Fibroblast of lung (primary cell): ENCODE measurements around the gene HBG1. TPM values are rescaled to one million over a fixed set of nuclear protein-coding genes. Genes with fewer than 3 reads are reported as not detected.
"Not testable (repeated sequence)": the region's sequence is repeated elsewhere in the genome, so short reads cannot be mapped to it uniquely, and the experiment has no call there.

Experiments used
- DNase-seq, 2 donors: peaks; one replicate each; pipeline versions ENCODE4 v3.0.0 to v3.0.0-alpha.2; 2010; ENCODE audit warnings: low read depth in 2 of 2
- H2AFZ ChIP-seq: 2 replicates; pipeline ENCODE4 v1.5.1; 2012; ENCODE audit warnings: low read length, control low read depth, inconsistent platforms
- H3K27ac ChIP-seq: 2 replicates; pipeline ENCODE4 v1.5.1; 2011; ENCODE audit warnings: low read length, control low read depth; ENCODE audit not compliant: insufficient read depth
- H3K27me3 ChIP-seq: 2 replicates; pipeline ENCODE4 v1.5.1; 2011; ENCODE audit warnings: mild to moderate bottlenecking, low read length; ENCODE audit not compliant: control insufficient read depth, insufficient read depth
- H3K36me3 ChIP-seq: 2 replicates; pipeline ENCODE4 v1.5.1; 2011; ENCODE audit warnings: low read length; ENCODE audit not compliant: control insufficient read depth, insufficient read depth
- H3K4me1 ChIP-seq: 2 replicates; pipeline ENCODE4 v1.5.1; 2011; ENCODE audit warnings: low read length; ENCODE audit not compliant: control insufficient read depth, insufficient read depth; ENCODE audit errors: extremely low read depth
- H3K4me2 ChIP-seq: 2 replicates; pipeline ENCODE4 v1.5.1; 2011; ENCODE audit warnings: low read length, control low read depth; ENCODE audit not compliant: insufficient read depth; ENCODE audit errors: extremely low read depth
- H3K4me3 ChIP-seq, 4 experiments: fragments of 200-600 bp in 1 of 4; sonication (generic) in 1 of 4; replicated peaks in 1 of 4; 2 replicates each; pipeline ENCODE4 v1.5.1; 2011 to 2016; ENCODE audit warnings: low read length in 4 of 4, low read depth in 3 of 4, mild to moderate bottlenecking in 3 of 4, control low read depth in 2 of 4, inconsistent platforms in 1 of 4, mixed read lengths in 1 of 4; ENCODE audit not compliant: insufficient read depth in 1 of 4; ENCODE audit errors: control extremely low read depth in 1 of 4
- H3K79me2 ChIP-seq: 2 replicates; pipeline ENCODE4 v1.5.1; 2012; ENCODE audit warnings: mild to moderate bottlenecking, low read length, inconsistent platforms; ENCODE audit not compliant: control insufficient read depth, insufficient read depth
- H3K9ac ChIP-seq: 2 replicates; pipeline ENCODE4 v1.5.1; 2011; ENCODE audit warnings: mild to moderate bottlenecking, low read length, control low read depth; ENCODE audit not compliant: insufficient read depth
- H3K9me3 ChIP-seq: 2 replicates; pipeline ENCODE4 v1.5.1; 2012; ENCODE audit warnings: low read depth, low read length; ENCODE audit not compliant: control insufficient read depth, insufficient read depth
- H4K20me1 ChIP-seq: 2 replicates; pipeline ENCODE4 v1.5.1; 2011; ENCODE audit warnings: low read length; ENCODE audit not compliant: control insufficient read depth, insufficient read depth; ENCODE audit errors: extremely low read depth
- EZH2 ChIP-seq: IDR thresholded peaks from 2 replicates; pipeline ENCODE4 v1.5.1; 2012; ENCODE audit warnings: low read length, control low read depth, mild to moderate bottlenecking; ENCODE audit errors: missing control alignments
- polyA plus RNA-seq, 2 donors: library from polyadenylated mRNA; depleted of rRNA in 1 of 2; stranded (reverse) in 1 of 2; unstranded in 1 of 2; fragments of >200 nt; gene quantifications; 2 replicates each; pipeline ENCODE4 v1.2.1, GENCODE V29; 2011 to 2012; ENCODE audit warnings: missing spikeins in 1 of 2
- total RNA-seq: library from RNA; depleted of rRNA; stranded (reverse); fragments of >200 nt; gene quantifications from 2 replicates; pipeline ENCODE4 v1.2.1, GENCODE V29; 2014
- TF ChIP-seq, protein P1 (sequence below), 2 donors: IDR thresholded peaks in 1 of 2; conservative IDR thresholded peaks in 1 of 2; 1 replicate in 1 of 2; 2 replicates in 1 of 2; pipeline ENCODE4 v1.5.1; 2011 to 2012; ENCODE audit warnings: low read length in 2 of 2, control low read depth in 1 of 2, inconsistent platforms in 1 of 2, low read depth in 1 of 2, mild to moderate bottlenecking in 1 of 2

Gene HBG1
- total and polyA plus RNA-seq, 2 donors (not counting 1 experiment from before 2014, with no cell fraction given): 0.41 TPM; not detected in 1

DNA sequence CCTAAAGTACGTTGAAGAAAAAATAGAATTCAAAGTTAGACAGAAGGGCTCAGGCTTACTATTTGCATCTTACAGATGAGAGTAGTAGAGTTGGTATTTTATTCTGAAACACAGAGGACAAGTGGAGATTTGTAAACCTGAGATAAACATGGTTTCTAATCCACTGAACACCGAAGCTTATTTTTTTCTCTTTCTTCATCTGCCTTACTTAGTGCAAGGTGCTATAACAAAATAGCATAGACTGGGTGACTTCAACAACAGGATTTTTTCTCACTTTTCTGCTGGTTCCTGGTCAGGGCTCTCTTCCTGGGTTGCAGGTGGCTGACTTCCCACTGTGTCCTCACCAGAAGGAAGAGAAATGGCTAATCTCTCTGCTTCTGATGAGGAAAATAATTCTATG, 2.1 kb upstream of the HBG1 start:
- Histone ChIP-seq H2AFZ (no peak overlapping the region), H4K20me1 (no peaks in the 10 kb centered on the region), H3K9me3 (no peaks in the 10 kb centered on the region), H3K36me3 (no peaks in the 10 kb centered on the region), H3K79me2 (no peaks in the 10 kb centered on the region), H3K4me2 (no peak overlapping the region), H3K4me1 (no peaks in the 10 kb centered on the region), H3K9ac (no peak overlapping the region), H3K27me3 (no peaks in the 10 kb centered on the region), H3K4me3 (no peak overlapping the region), H3K27ac (no peak overlapping the region)
- DNase-seq: no peak
- TF ChIP-seq, protein P1, sequence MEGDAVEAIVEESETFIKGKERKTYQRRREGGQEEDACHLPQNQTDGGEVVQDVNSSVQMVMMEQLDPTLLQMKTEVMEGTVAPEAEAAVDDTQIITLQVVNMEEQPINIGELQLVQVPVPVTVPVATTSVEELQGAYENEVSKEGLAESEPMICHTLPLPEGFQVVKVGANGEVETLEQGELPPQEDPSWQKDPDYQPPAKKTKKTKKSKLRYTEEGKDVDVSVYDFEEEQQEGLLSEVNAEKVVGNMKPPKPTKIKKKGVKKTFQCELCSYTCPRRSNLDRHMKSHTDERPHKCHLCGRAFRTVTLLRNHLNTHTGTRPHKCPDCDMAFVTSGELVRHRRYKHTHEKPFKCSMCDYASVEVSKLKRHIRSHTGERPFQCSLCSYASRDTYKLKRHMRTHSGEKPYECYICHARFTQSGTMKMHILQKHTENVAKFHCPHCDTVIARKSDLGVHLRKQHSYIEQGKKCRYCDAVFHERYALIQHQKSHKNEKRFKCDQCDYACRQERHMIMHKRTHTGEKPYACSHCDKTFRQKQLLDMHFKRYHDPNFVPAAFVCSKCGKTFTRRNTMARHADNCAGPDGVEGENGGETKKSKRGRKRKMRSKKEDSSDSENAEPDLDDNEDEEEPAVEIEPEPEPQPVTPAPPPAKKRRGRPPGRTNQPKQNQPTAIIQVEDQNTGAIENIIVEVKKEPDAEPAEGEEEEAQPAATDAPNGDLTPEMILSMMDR (conservative IDR thresholded peaks at IDR 0.05 in 1 of 2, IDR thresholded peaks at IDR 0.05 in 1 of 2; ENCODE audit: low read depth in 1 of 2, low read length in 2 of 2): no peak
- TF ChIP-seq EZH2: no peak

DNA sequence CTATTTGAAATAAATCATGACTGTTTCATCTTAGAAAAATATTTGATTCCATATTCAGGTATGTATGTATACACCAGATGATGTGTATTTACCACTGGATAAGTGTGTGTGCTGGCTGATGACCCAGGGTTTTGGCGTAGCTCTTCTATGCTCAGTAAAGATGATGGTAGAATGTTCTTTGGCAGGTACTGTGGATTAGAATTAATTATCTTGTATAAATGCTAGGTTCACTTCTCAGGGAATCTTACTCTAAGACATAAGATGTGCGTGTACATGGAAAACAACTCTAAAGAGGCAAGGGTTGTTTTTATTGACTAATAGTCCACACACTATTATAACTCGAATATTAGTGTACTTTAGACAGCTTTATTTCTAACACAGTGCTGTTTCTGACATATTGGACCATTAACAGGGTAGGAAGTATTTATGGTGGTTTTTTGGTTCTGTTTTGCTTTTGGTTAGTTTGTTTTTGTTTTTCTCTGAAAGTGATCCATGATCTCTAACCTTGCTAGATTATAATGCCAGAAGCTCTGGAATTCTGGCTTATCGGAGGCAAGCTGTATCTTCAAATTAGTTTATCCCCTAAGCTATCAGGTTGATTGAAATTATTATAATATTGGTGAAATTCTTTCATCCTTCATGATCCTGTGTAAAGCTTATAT, 1.0 kb upstream of the HBG1 start:
- no peak overlapping the region for H3K27ac ChIP-seq
- H2AFZ ChIP-seq: no peak overlapping the region
- H3K4me2 ChIP-seq: no peak overlapping the region
- H3K9me3 ChIP-seq: no peaks in the 10 kb centered on the region
- no peak overlapping the region for H3K9ac ChIP-seq
- no peaks in the 10 kb centered on the region for H3K27me3 ChIP-seq
- H3K4me1 ChIP-seq: no peaks in the 10 kb centered on the region
- no peak for TF ChIP-seq EZH2
- TF ChIP-seq, protein P1 (conservative IDR thresholded peaks at IDR 0.05 in 1 of 2, IDR thresholded peaks at IDR 0.05 in 1 of 2; ENCODE audit: low read depth in 1 of 2, low read length in 2 of 2): no peak
- H3K4me3 ChIP-seq: no peak overlapping the region
- DNase-seq: no peak
- H3K79me2 ChIP-seq: no peaks in the 10 kb centered on the region
- no peaks in the 10 kb centered on the region for H3K36me3 ChIP-seq
- H4K20me1 ChIP-seq: no peaks in the 10 kb centered on the region

DNA sequence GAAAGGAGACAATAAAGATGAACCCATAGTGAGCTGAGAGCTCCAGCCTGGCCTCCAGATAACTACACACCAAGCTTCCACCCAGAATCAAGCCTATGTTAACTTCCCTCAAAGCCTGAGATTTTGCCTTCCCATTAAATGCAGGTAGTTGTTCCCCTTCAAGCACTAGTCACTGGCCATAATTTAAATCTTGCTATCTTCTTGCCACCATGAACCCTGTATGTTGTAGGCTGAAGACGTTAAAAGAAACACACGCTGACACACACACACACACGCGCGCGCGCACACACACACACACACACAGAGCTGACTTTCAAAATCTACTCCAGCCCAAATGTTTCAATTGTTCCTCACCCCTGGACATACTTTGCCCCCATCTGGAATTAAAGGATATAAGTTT, 1.2 kb downstream of the HBG1 start:
- not testable (repeated sequence) for H3K4me2 ChIP-seq, H3K79me2 ChIP-seq, H2AFZ ChIP-seq, H3K4me3 ChIP-seq, H3K27ac ChIP-seq, H3K27me3 ChIP-seq, DNase-seq, H3K36me3 ChIP-seq, H3K9ac ChIP-seq, H3K4me1 ChIP-seq, H4K20me1 ChIP-seq, H3K9me3 ChIP-seq
